GM18868 (cell line): ENCODE data around the gene PRPF18.

Experiments
- ATAC-seq: cut with Tn5 transposase; IDR thresholded peaks from one replicate; pipeline ENCODE4 v1.9.1; 2021; ENCODE audit warnings: mild to moderate bottlenecking, moderate library complexity; ENCODE audit not compliant: unreplicated experiment

The PRPF18 gene

DNA sequence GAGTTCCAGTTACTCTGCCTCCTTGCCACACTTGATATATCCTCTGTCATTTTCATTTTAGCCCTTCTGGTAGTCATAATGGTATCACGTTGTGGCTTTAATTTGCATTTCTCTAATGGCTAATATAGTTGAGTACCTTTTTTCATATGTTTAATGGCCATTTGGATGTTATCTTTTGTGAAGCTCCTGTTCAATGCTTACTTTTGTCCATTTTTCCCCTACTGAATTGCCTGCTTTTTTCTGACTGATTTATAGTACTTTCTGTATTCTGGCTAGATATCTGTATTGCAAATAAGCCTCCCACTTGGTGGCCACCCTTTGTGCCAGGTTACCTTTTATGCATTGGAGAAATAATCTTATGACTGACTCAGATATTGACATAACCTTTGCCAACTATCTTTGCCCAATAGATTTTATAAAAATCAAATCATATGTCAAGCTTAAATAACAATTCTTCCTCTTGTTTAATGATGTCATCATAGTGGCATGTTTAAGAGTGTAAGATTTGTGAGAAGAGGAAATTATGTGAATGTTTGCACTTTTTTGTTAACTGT is 50.6 kb downstream of the PRPF18 start:
- no peak for ATAC-seq

- ATAC-seq: no peak
Measured at GRCh38 chr10:13637894-13638293, 51.1 kb downstream of the PRPF18 start.

GRCh38 chr10:13642293-13642692 is 55.5 kb downstream of the PRPF18 start:
- no peak for ATAC-seq

GRCh38 chr10:13643016-13643415 is 56.3 kb downstream of the PRPF18 start:
- no peak for ATAC-seq

- no peak for ATAC-seq
Measured at GRCh38 chr10:13644866-13645265, 58.1 kb downstream of the PRPF18 start.

DNA sequence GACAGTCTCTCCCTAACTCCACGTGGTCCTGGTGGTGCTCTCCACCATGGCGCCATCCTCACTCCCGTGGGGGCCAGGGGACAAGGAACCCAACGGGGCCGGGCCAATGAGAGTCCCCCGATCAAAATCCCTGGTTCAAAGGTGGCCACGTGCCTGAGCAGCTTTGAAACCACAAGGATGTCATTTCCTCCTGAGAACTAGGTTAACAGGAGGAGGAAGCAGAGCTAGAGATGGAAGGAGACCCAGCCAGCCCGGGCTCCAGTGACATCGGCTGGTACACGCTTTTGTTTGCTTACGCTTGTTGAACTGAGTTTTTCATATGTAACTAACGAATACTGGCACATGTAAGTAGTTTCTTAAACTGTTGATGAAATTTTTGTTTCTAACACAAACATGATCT is 61.7 kb downstream of the PRPF18 start:
- ATAC-seq: no peak

- ATAC-seq: peak; percentile 71
Measured at GRCh38 chr10:13649844-13650520, 63.2 kb downstream of the PRPF18 start.

DNA sequence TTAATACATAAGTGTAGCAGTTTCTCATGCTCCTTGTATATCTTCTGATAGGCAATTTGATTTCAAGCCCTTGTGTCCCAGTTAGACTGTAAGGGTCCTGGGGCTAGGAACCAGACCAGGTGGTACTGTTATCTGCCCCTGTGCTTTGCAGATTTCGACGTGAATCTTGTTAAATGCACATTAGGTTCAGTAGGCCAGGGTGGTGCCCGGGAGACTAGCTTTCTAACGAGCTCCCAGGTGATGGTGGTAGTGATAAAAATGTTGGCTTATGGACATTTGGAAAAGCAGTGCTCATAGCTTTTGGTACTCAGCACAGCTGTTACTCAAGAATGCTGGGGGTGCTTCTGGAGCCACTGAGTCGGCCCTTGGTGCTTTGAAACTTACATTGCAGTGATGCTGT is 64.2 kb downstream of the PRPF18 start:
- no peak for ATAC-seq

DNA sequence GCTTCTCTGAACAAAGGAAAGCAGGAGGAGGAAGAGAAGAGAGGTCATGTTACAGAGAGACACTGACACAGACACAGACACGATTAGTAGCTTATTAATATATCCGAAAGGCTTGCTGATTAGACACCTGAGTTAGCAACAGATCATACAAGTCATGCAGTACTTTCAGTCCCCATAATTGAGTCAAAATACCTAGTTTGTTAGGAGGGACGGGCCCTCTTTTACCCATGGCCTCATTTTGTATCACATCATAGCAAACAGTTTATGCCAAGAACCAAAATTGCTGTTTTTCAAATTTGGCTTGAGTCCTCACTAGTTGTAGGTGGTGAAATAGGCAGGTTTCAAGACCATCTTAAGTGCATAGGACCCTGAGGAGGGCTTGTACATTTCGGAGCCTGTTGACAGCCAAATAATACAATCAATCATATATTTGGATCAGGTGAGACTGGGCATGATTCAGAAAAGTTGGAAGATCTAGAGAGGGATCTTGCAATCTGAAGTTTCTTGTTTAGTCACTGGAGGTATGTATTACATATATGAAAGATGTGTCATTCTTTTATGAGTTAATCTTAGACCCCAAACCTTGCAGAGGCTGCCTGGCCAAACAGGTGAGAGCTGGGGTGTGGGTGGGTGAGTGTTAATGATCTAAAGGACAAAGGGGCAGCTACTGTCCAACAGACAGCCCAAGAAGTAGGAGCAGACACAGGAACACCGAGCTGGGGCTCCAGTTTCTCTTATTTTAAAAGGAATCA is 65.4 kb downstream of the PRPF18 start:
- ATAC-seq: no peak

DNA sequence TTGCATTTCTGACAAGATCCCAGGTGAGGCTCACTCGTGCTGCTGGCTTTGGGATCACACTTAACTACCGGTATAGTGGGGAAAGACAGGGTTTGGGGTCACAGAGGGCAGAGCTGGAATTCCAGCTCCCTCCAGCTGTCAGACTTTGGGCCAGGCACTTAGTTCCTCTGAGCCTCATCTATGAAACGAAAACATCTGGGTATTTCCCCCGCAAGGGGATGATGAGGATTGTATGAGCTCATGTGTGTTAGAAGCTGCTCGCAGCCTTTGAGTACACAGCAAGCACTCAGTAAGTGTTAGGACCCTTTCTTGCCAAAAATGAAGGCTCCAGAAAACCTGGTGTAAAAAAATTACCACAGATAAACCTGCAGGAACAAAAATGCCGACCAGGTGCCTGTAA is 66.1 kb downstream of the PRPF18 start:
- no peak for ATAC-seq

DNA sequence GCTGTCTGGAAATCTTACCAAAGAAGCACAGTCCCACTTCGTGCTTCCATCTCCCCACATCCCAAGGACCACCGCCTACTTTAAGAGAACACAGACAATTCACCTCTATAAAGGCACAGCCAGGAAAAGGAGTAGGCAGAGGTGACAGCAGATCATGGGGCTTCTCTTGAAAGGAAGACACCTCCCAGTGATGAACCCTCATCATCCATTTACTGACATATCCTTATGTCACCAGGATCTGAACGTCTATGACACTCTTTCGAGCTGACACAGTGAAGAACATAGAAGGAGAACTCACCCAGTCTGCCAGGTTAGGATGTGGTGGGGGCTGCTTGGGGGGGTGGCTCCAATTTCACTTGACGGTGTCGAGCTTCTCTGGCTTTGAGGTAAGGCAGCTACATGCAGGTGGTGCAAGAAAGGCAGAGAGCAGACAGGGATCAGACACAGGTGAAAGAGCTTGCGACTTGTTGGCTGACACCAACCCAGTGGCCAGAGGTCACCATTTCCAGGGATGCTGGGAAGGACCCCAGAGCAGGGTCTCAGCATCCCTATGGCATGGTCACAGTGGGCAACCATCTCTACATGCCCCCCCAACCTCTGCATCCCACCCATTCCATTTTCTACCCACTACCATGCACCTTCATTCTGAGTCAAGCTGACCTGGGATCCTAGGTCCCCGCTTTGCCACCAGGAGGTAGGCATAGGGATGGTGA is 67.5 kb downstream of the PRPF18 start:
- ATAC-seq: no peak

GRCh38 chr10:13654846-13655245 is 68.1 kb downstream of the PRPF18 start:
- no peak for ATAC-seq

GRCh38 chr10:13656337-13657100 is 69.8 kb downstream of the PRPF18 start:
- ATAC-seq: no peak

- ATAC-seq: no peak
Measured at GRCh38 chr10:13657101-13657680, 70.4 kb downstream of the PRPF18 start.

- ATAC-seq: no peak
Measured at GRCh38 chr10:13658264-13658663, 71.5 kb downstream of the PRPF18 start.

GRCh38 chr10:13658871-13659685 is 72.3 kb downstream of the PRPF18 start:
- no peak for ATAC-seq

- no peak for ATAC-seq
Measured at GRCh38 chr10:13659887-13660550, 73.3 kb downstream of the PRPF18 start.

DNA sequence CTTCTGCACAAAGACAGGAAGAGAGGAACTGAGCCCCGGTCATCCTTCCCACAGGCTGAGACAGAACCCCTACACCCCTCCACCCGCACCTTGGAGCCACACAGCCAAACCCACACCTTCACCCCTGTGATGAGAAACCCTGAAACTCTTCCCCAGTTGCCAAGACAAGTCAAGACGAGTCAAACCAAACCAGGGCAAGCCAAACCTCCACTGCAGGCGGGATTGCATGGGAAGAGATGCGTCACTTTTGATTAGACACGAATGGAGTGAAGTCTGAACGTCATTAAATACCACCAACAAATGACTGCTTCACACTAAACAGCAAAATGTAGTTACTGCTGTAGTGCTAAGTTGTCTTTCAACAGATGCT is 73.8 kb downstream of the PRPF18 start:
- ATAC-seq: no peak

DNA sequence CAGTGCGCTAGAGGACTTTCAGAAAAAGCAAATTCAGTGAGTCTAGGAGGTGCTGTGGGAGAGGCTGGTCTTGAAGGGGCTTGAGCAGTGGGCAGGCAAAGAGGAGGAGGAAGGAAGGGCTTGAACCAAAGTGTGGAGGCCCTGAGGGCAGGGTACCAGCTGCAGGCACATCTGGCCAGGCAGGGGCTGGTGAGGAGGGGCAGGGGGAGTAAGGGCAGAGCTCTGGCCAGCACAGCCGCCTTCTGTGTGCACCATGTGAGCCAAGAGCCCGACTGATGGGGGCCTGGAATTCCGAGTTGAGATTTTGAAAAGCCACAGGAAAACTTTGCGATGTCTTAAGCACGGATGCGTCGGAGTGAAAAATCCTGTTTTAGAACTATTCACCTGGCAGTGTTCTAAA is 74.5 kb downstream of the PRPF18 start:
- ATAC-seq: no peak
